CD4-positive, alpha-beta memory T cell (primary cell): ENCODE data around the gene PDHX. TPM values are rescaled to one million over a fixed set of nuclear protein-coding genes. Genes with fewer than 3 reads are reported as not detected.

ENCODE experiments used
- CTCF ChIA-PET: fragments of 350-600 bp; sonication (Branson Sonifier 250); formaldehyde crosslinking; loops from one replicate; lab custom pipeline; 2021; ENCODE audit warnings: inconsistent platforms; ENCODE audit not compliant: partially characterized antibody; lab: Charles Lee
- POLR2A ChIA-PET: fragments of 350-600 bp; sonication (Branson Sonifier 250); formaldehyde crosslinking; loops from one replicate; lab custom pipeline; 2021; ENCODE audit not compliant: partially characterized antibody; lab: Charles Lee
- DNase-seq, 5 donors: peaks; one replicate each; pipeline versions ENCODE4 v3.0.0 to v3.0.0-alpha.2; 2020 to 2022; ENCODE audit warnings: mixed read lengths in 1 of 5
- H3K27ac ChIP-seq: one replicate; pipeline ENCODE4 v1.7.0; 2013; ENCODE audit warnings: low read depth, low read length
- H3K27me3 ChIP-seq: 2 replicates; pipeline ENCODE4 v1.7.0; 2013; ENCODE audit warnings: mild to moderate bottlenecking, low read length, moderate library complexity; ENCODE audit not compliant: insufficient read depth
- H3K36me3 ChIP-seq: 2 replicates; pipeline ENCODE4 v1.7.0; 2013; ENCODE audit warnings: mild to moderate bottlenecking, low read length, moderate library complexity; ENCODE audit not compliant: insufficient read depth
- H3K4me1 ChIP-seq: 2 replicates; pipeline ENCODE4 v1.7.0; 2013; ENCODE audit warnings: mild to moderate bottlenecking, low read length, moderate library complexity; ENCODE audit not compliant: insufficient read depth
- H3K4me3 ChIP-seq, 2 donors: one replicate each; pipeline ENCODE4 v1.7.0; 2013; ENCODE audit warnings: low read length in 2 of 2, mild to moderate bottlenecking in 1 of 2
- H3K9me3 ChIP-seq, 2 donors: one replicate each; pipeline ENCODE4 v1.7.0; 2013; ENCODE audit warnings: low read length in 2 of 2, control low read depth in 1 of 2; ENCODE audit not compliant: control insufficient read depth in 1 of 2
- H3K27ac Mint-ChIP-seq, 7 donors: one replicate each; pipeline ENCODE4 v1.8.0; 2020 to 2021; ENCODE audit warnings: mixed read lengths in 7 of 7, mild to moderate bottlenecking in 6 of 7, inconsistent platforms in 3 of 7, moderate library complexity in 3 of 7
- H3K27me3 Mint-ChIP-seq, 2 donors: one replicate each; pipeline ENCODE4 v1.8.0; 2020 to 2021; ENCODE audit warnings: mixed read lengths in 2 of 2
- H3K36me3 Mint-ChIP-seq, 2 donors: one replicate each; pipeline ENCODE4 v1.8.0; 2020 to 2021; ENCODE audit warnings: mixed read lengths in 2 of 2, inconsistent platforms in 1 of 2, mild to moderate bottlenecking in 1 of 2
- H3K4me1 Mint-ChIP-seq, 4 donors: one replicate each; pipeline ENCODE4 v1.8.0; 2020 to 2021; ENCODE audit warnings: mixed read lengths in 4 of 4, mild to moderate bottlenecking in 1 of 4
- H3K4me3 Mint-ChIP-seq, 8 donors: one replicate each; pipeline ENCODE4 v1.8.0; 2020 to 2021; ENCODE audit warnings: mixed read lengths in 8 of 8, mild to moderate bottlenecking in 7 of 8, moderate library complexity in 6 of 8, inconsistent platforms in 3 of 8
- H3K9me3 Mint-ChIP-seq, 8 donors: one replicate each; pipeline ENCODE4 v1.8.0; 2020 to 2021; ENCODE audit warnings: mixed read lengths in 8 of 8, mild to moderate bottlenecking in 5 of 8, inconsistent platforms in 3 of 8, moderate library complexity in 1 of 8
- intact Hi-C: fragments of 100-400 bp; cut with micrococcal nuclease; formaldehyde crosslinking; loops from one replicate; pipeline ENCODE4 v1.15.1; 2023
- polyA plus RNA-seq, 2 donors: library from polyadenylated mRNA; unstranded; fragments of 300-500 nt; fragmentation: Illumina TruSeq; gene quantifications; one replicate each; pipeline ENCODE4 v1.2.3, GENCODE V29; 2021
- total RNA-seq, 2 experiments: library from RNA; stranded (reverse); gene quantifications; one replicate each; pipeline ENCODE4 v1.2.3, GENCODE V29; 2021

Gene PDHX
- total and polyA plus RNA-seq, 4 experiments from 2014 or later, result 17.6 to 43.5 (median 29.8) TPM

DNA sequence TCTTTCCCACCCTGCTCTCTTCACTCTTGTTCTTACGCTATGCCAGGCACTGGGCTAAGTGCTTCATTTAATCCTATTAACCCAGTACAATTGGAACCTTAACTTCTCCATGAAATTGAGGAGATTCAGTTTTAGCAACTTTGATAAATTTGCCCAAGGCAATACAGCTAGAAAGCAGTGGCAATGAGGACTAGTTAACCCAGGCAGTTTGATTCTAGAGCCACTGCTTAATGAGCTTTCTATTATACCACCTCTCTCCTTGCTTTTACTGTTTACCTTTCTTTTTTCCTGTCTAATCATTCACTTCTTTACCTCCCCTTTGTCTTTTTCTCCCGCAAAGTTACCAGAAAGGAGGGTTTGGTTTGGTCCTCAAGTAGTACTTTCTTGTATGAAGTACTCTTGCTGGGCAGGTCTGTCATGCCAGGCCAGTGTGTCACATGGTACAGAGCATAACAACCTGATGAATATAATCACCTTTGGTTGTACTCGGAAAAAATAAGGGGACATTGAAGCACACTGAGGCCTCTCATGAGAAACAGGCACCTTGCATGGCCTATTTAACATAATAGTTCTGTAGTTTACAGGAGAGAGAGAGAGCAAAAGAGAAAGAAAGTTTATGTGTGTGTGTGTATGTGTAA, 70.6 kb downstream of the PDHX start:
- intact Hi-C loops, result no loop called here
- Histone ChIP-seq H3K9me3 (no peaks in the 10 kb centered on the region), H3K4me1 (no peaks in the 10 kb centered on the region), H3K4me3 (no peak overlapping the region), H3K27ac (no peak overlapping the region), H3K36me3 (peaks cover 10% of the 10 kb centered on the region), H3K27me3 (no peaks in the 10 kb centered on the region)
- Mint-ChIP-seq H3K4me3 (no peak overlapping the region), H3K27me3 (no peaks in the 10 kb centered on the region), H3K4me1 (peaks cover 0 to 13% (median 9%) of the 10 kb centered on the region in 4 donors), H3K36me3 (peaks cover 34 to 35% of the 10 kb centered on the region in 2 donors), H3K9me3 (no peaks in the 10 kb centered on the region), H3K27ac (no peak overlapping the region)
- ChIA-PET CTCF (interaction anchor here (1.0 to 2.4 kb wide), 4 partner anchors 10 to 405 kb away, joined by 3 to 8 read pairs (median 4); no protein-coding TSS in a partner anchor), POLR2A (no interaction called here)
- DNase-seq, result no peak

GRCh38 chr11:34987617-34988016, 71.2 kb downstream of the PDHX start:
- no peaks in the 10 kb centered on the region for H3K9me3 ChIP-seq
- H3K36me3 Mint-ChIP-seq, result peaks cover 29 to 31% of the 10 kb centered on the region in 2 donors
- H3K27ac ChIP-seq, result no peak overlapping the region
- no peak overlapping the region for H3K4me3 ChIP-seq
- no peaks in the 10 kb centered on the region for H3K27me3 Mint-ChIP-seq
- H3K36me3 ChIP-seq, result peaks cover 10% of the 10 kb centered on the region
- H3K27me3 ChIP-seq, result no peaks in the 10 kb centered on the region
- H3K27ac Mint-ChIP-seq, result no peak overlapping the region
- H3K9me3 Mint-ChIP-seq, result no peaks in the 10 kb centered on the region
- POLR2A ChIA-PET, result no interaction called here
- H3K4me1 ChIP-seq, result no peaks in the 10 kb centered on the region
- DNase-seq, result no peak
- CTCF ChIA-PET, result interaction anchor here (1.5 to 2.4 kb wide), 2 partner anchors 62 to 404 kb away, joined by 3 to 8 read pairs; no protein-coding TSS in a partner anchor
- peaks cover 0 to 13% (median 9%) of the 10 kb centered on the region in 4 donors for H3K4me1 Mint-ChIP-seq
- H3K4me3 Mint-ChIP-seq, result no peak overlapping the region
- intact Hi-C loops, result no loop called here

DNA sequence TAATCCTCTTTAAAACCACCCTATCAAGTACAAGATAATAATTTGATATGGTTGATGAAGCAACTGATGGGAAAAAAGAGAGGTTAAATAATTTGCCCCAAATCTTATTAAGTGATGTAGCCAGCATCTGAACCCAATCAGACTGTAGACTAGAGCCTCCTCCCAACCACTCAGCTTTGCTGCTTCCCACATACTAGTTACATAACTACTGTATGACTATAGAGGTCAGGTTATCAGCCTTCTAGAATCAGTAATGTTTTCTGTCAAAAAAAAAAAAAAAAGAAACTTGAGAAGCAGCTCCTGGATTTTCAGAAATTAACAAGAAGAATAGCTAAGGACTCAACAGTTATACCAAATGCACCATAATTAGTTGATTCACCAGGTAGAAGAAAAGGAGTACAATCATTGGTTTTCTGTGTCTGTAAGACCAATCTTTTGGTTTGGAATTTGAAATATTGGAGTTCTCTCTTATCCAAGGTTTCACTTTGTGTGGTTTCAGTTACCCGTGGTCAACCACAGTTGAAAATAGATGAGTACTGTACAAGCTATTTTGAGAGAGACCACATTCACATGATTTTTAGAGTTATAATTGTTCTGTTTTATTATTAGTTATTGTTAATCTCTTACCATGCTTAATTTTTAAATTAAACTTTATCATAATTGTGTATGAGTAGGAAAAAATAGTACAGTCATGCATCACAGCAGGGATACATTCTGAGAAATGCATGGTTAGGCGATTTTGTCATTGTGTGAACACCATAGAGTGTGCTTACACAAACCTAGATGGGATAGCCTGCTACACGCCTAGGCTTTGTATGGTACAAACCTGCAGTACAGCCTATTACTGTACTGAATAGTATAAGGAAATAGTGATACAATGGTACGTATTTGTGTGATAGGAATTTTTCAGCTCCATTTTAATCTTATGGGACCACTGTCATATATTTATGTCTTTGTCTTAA, 72.2 kb downstream of the PDHX start:
- DNase-seq, result no peak
- Histone ChIP-seq H3K4me3 (no peak overlapping the region), H3K9me3 (no peaks in the 10 kb centered on the region), H3K36me3 (peaks cover 10% of the 10 kb centered on the region), H3K27ac (no peak overlapping the region), H3K4me1 (no peaks in the 10 kb centered on the region), H3K27me3 (no peaks in the 10 kb centered on the region)
- ChIA-PET POLR2A (no interaction called here), CTCF (interaction anchor here (1.6 kb wide), 1 partner anchor 317 kb away, joined by 4 read pairs; no protein-coding TSS in a partner anchor)
- H3K4me3 Mint-ChIP-seq, result no peak overlapping the region
- peaks cover 0 to 13% (median 9%) of the 10 kb centered on the region in 4 donors for H3K4me1 Mint-ChIP-seq
- intact Hi-C loops, result no loop called here
- peak overlapping the region in 4 of 7 donors; percentile 27 to 71 (median 54) for H3K27ac Mint-ChIP-seq
- peaks cover 28 to 34% of the 10 kb centered on the region in 2 donors for H3K36me3 Mint-ChIP-seq
- no peaks in the 10 kb centered on the region for H3K27me3 Mint-ChIP-seq
- H3K9me3 Mint-ChIP-seq, result no peaks in the 10 kb centered on the region

- Histone ChIP-seq H3K27ac (no peak overlapping the region), H3K27me3 (no peaks in the 10 kb centered on the region), H3K4me3 (no peak overlapping the region), H3K4me1 (no peaks in the 10 kb centered on the region), H3K36me3 (peaks cover 4% of the 10 kb centered on the region), H3K9me3 (no peaks in the 10 kb centered on the region)
- no peak overlapping the region for H3K4me3 Mint-ChIP-seq
- ChIA-PET CTCF (interaction anchor here (1.0 to 1.4 kb wide), 2 partner anchors 14 to 315 kb away, joined by 3 read pairs; no protein-coding TSS in a partner anchor), POLR2A (no interaction called here)
- H3K27ac Mint-ChIP-seq, result peak overlapping the region in 1 of 7 donors; percentile 1
- intact Hi-C loops, result no loop called here
- no peaks in the 10 kb centered on the region for H3K27me3 Mint-ChIP-seq
- H3K9me3 Mint-ChIP-seq, result no peaks in the 10 kb centered on the region
- no peak for DNase-seq
- H3K4me1 Mint-ChIP-seq, result peaks cover 0 to 13% (median 9%) of the 10 kb centered on the region in 4 donors
- peaks cover 13 to 19% of the 10 kb centered on the region in 2 donors for H3K36me3 Mint-ChIP-seq
Observed at GRCh38 chr11:34990916-34991315, 74.5 kb downstream of the PDHX start.

GRCh38 chr11:34994854-34995253, 78.4 kb downstream of the PDHX start:
- no peak overlapping the region for H3K27ac ChIP-seq
- DNase-seq, result no peak
- no peak overlapping the region for H3K4me3 ChIP-seq
- POLR2A ChIA-PET, result no interaction called here
- Mint-ChIP-seq H3K4me3 (no peak overlapping the region), H3K27me3 (no peaks in the 10 kb centered on the region), H3K27ac (no peak overlapping the region), H3K36me3 (peaks cover 0 to 8% of the 10 kb centered on the region in 2 donors), H3K9me3 (no peaks in the 10 kb centered on the region), H3K4me1 (peaks cover 17 to 21% (median 20%) of the 10 kb centered on the region in 4 donors)
- no peaks in the 10 kb centered on the region for H3K36me3 ChIP-seq
- CTCF ChIA-PET, result interaction anchor here (0.6 to 2.3 kb wide), 6 partner anchors 168 to 400 kb away, joined by 3 to 16 read pairs (median 3); no protein-coding TSS in a partner anchor
- H3K27me3 ChIP-seq, result no peaks in the 10 kb centered on the region
- peaks cover 20% of the 10 kb centered on the region for H3K4me1 ChIP-seq
- no peaks in the 10 kb centered on the region for H3K9me3 ChIP-seq
- intact Hi-C loops, result loop anchor here (5.0 kb wide), 1 partner anchor 492 kb away; no protein-coding TSS in a partner anchor

DNA sequence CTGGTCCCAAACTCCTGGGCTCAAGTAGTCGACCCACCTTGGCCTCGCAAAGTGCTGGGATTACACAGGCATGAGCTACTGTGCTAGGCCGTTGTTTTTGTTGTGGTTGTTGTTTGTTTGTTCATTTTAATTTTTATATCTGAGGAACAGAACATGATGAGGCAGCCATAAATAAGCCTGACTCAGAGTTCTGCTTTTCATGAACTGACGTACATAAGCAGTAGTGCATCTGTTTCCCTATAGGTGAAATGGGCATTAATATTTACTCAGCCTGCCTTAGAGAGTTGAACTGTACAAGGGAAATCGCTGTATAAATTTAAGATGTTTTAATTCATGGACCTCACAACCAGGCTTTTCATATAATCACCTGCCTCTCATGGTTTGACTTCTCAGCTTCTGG, 80.5 kb downstream of the PDHX start:
- no peak overlapping the region for H3K4me3 Mint-ChIP-seq
- intact Hi-C loops, result loop anchor here (5.0 kb wide), 1 partner anchor 490 kb away; no protein-coding TSS in a partner anchor
- peak overlapping the region in 1 of 7 donors; percentile 60 for H3K27ac Mint-ChIP-seq
- Histone ChIP-seq H3K9me3 (no peaks in the 10 kb centered on the region), H3K4me1 (peaks cover 24% of the 10 kb centered on the region), H3K4me3 (no peak overlapping the region), H3K36me3 (no peaks in the 10 kb centered on the region), H3K27ac (no peak overlapping the region), H3K27me3 (no peaks in the 10 kb centered on the region)
- H3K27me3 Mint-ChIP-seq, result no peaks in the 10 kb centered on the region
- CTCF ChIA-PET, result interaction anchor here (0.6 to 8.2 kb wide), 11 partner anchors 150 to 396 kb away, joined by 3 to 95 read pairs (median 3); no protein-coding TSS in a partner anchor
- POLR2A ChIA-PET, result interaction anchor here (0.6 to 6.7 kb wide), 4 partner anchors 143 to 334 kb away, joined by 3 to 47 read pairs (median 12); partner anchors contain the start of gene CD44
- H3K36me3 Mint-ChIP-seq, result peaks cover 0 to 7% of the 10 kb centered on the region in 2 donors
- no peaks in the 10 kb centered on the region for H3K9me3 Mint-ChIP-seq
- H3K4me1 Mint-ChIP-seq, result peaks cover 20 to 33% (median 23%) of the 10 kb centered on the region in 4 donors
- no peak for DNase-seq
